ENCODE measurements around the gene RGS4. TPM values are rescaled to one million over a fixed set of nuclear protein-coding genes. Genes with fewer than 3 reads are reported as not detected.

The RGS4 gene
- polyA plus RNA-seq, 1 donor (not counting 4 experiments of a cell fraction or from before 2014, with no cell fraction given), result 0.90 TPM

DNA sequence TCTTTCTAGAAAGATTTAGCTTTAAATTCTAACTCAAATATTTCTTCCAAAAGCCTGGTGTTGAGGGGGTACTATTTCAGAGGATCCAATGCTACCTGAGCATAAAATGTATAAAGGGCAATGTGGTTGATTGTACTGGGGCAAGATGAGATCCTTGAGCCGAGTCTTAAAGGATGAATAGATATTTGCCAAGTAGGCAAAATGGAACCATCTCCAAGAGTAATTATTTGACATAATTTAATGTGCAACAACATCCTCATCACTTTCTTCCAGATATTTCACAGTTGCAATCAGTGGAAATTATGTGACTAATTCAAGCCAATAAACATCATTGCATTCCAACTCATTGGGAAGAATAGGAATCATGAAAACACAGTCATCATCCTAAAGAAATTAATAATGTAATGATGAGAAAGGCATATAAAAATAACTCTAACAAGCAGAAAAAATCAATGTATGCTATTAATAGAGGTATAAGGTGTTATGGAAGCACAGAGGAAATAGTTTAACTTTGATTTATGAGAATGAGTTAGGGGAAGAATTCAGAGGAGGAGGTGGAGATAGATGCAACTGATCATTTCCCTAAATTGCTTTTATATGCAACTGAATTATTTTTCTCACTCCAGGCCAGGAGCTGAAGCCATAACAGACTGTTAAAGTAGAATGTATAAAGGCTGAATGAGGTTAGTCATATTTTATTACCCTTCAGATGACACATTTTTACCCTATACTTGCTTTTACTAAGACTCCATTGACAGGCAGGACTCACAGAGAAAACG is 30.0 kb upstream of the RGS4 start:
- TF ChIP-seq, protein P1, sequence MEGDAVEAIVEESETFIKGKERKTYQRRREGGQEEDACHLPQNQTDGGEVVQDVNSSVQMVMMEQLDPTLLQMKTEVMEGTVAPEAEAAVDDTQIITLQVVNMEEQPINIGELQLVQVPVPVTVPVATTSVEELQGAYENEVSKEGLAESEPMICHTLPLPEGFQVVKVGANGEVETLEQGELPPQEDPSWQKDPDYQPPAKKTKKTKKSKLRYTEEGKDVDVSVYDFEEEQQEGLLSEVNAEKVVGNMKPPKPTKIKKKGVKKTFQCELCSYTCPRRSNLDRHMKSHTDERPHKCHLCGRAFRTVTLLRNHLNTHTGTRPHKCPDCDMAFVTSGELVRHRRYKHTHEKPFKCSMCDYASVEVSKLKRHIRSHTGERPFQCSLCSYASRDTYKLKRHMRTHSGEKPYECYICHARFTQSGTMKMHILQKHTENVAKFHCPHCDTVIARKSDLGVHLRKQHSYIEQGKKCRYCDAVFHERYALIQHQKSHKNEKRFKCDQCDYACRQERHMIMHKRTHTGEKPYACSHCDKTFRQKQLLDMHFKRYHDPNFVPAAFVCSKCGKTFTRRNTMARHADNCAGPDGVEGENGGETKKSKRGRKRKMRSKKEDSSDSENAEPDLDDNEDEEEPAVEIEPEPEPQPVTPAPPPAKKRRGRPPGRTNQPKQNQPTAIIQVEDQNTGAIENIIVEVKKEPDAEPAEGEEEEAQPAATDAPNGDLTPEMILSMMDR (optimal IDR thresholded peaks at IDR 0.05 in 1 of 3, IDR thresholded peaks at IDR 0.05 in 1 of 3, conservative IDR thresholded peaks at IDR 0.05 in 1 of 3; ENCODE audit: extremely low read depth in 1 of 3, insufficient read depth in 2 of 3, low read length in 3 of 3), result no peak
- TF ChIP-seq EZH2 (IDR thresholded peaks at IDR 0.05; ENCODE audit: low read length), result no peak
- H3K4me3 ChIP-seq (ENCODE audit: control insufficient read depth in 2 of 3, extremely low read depth in 1 of 3, insufficient read depth in 2 of 3, low read depth in 1 of 3, low read length in 3 of 3), result no peak overlapping the region
- H4K20me1 ChIP-seq (ENCODE audit: control insufficient read depth, extremely low read depth, insufficient read depth, low read length), result no peaks in the 10 kb centered on the region
- no peaks in the 10 kb centered on the region for H3K9me3 ChIP-seq (ENCODE audit: control insufficient read depth, low read depth, low read length)
- dilution Hi-C loops (cut with MboI; ENCODE audit: extremely low pct_ligation_motif_present, low sequenced_read_pairs), result no loop called here
- H3K36me3 ChIP-seq (ENCODE audit: control insufficient read depth in 2 of 2, extremely low read depth in 1 of 2, insufficient read depth in 2 of 2, low read length in 2 of 2), result no peaks in the 10 kb centered on the region
- DNase-seq (ENCODE audit: low read depth, low spot score) (no peak), FAIRE-seq (no peak)
- no peak overlapping the region for H3K27ac ChIP-seq (ENCODE audit: control insufficient read depth, insufficient read depth, low read length)
- no peak overlapping the region for H3K4me2 ChIP-seq (ENCODE audit: control insufficient read depth, extremely low read depth, insufficient read depth, low read depth, low read length)
- H3K27me3 ChIP-seq (ENCODE audit: control insufficient read depth, extremely low read depth, insufficient read depth, low read length), result no peaks in the 10 kb centered on the region
- no peak overlapping the region for H3K9ac ChIP-seq (ENCODE audit: control insufficient read depth, extremely low read depth, insufficient read depth, low read length)
- H3K4me1 ChIP-seq (ENCODE audit: control insufficient read depth, extremely low read depth, insufficient read depth, low read length), result peaks cover 23% of the 10 kb centered on the region
- H3K79me2 ChIP-seq (ENCODE audit: control insufficient read depth, insufficient read depth, low read length), result no peaks in the 10 kb centered on the region
- H2AFZ ChIP-seq (ENCODE audit: control insufficient read depth, low read length), result no peak overlapping the region
- H3K9me1 ChIP-seq (ENCODE audit: control insufficient read depth, extremely low read depth, insufficient read depth, low read length), result no peaks in the 10 kb centered on the region

DNA sequence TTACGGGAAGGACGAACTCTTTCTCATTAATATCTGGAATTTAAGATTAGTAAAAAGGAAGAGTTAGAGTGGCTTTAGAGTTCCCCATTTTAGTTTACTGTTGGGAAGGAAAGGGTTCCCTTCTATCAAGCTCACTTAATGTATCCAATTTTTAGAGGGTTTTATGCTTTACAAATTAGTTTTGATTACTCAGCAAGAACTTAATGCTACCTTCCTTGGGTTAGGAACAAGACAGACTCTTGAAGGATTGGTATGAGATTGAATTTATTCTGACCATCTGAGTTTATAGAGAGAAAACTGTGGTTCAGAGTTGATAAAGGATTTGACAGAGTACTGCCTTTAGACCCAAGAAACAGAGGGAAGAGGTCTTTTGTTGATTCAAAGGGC is 29.5 kb upstream of the RGS4 start:
- H3K27ac ChIP-seq (ENCODE audit: control insufficient read depth, insufficient read depth, low read length), result no peak overlapping the region
- no peak for TF ChIP-seq EZH2 (IDR thresholded peaks at IDR 0.05; ENCODE audit: low read length)
- TF ChIP-seq, protein P1 (optimal IDR thresholded peaks at IDR 0.05 in 1 of 3, IDR thresholded peaks at IDR 0.05 in 1 of 3, conservative IDR thresholded peaks at IDR 0.05 in 1 of 3; ENCODE audit: extremely low read depth in 1 of 3, insufficient read depth in 2 of 3, low read length in 3 of 3), result no peak
- peak; percentile 48 for FAIRE-seq
- dilution Hi-C loops (cut with MboI; ENCODE audit: extremely low pct_ligation_motif_present, low sequenced_read_pairs), result no loop called here
- H3K4me2 ChIP-seq (ENCODE audit: control insufficient read depth, extremely low read depth, insufficient read depth, low read depth, low read length), result no peak overlapping the region
- H2AFZ ChIP-seq (ENCODE audit: control insufficient read depth, low read length), result no peak overlapping the region
- H3K79me2 ChIP-seq (ENCODE audit: control insufficient read depth, insufficient read depth, low read length), result no peaks in the 10 kb centered on the region
- no peak overlapping the region for H3K4me3 ChIP-seq (ENCODE audit: control insufficient read depth in 2 of 3, extremely low read depth in 1 of 3, insufficient read depth in 2 of 3, low read depth in 1 of 3, low read length in 3 of 3)
- H3K27me3 ChIP-seq (ENCODE audit: control insufficient read depth, extremely low read depth, insufficient read depth, low read length), result no peaks in the 10 kb centered on the region
- H4K20me1 ChIP-seq (ENCODE audit: control insufficient read depth, extremely low read depth, insufficient read depth, low read length), result no peaks in the 10 kb centered on the region
- H3K9me3 ChIP-seq (ENCODE audit: control insufficient read depth, low read depth, low read length), result no peaks in the 10 kb centered on the region
- no peak overlapping the region for H3K9ac ChIP-seq (ENCODE audit: control insufficient read depth, extremely low read depth, insufficient read depth, low read length)
- H3K4me1 ChIP-seq (ENCODE audit: control insufficient read depth, extremely low read depth, insufficient read depth, low read length), result peaks cover 18% of the 10 kb centered on the region
- H3K36me3 ChIP-seq (ENCODE audit: control insufficient read depth in 2 of 2, extremely low read depth in 1 of 2, insufficient read depth in 2 of 2, low read length in 2 of 2), result no peaks in the 10 kb centered on the region
- no peaks in the 10 kb centered on the region for H3K9me1 ChIP-seq (ENCODE audit: control insufficient read depth, extremely low read depth, insufficient read depth, low read length)
- DNase-seq (ENCODE audit: low read depth, low spot score), result no peak

All from keratinocyte (primary cell).